Measurements from ENCODE around the gene ARHGEF1.

- TF ChIP-seq CTCF (conservative IDR thresholded peaks at IDR 0.05; ENCODE audit: low read length) (no peak), EZH2phosphoT487 (IDR thresholded peaks at IDR 0.05; ENCODE audit: borderline replicate concordance) (no peak)
Measured at GRCh38 chr19:41906916-41907680, 24.1 kb downstream of the ARHGEF1 start.
